Endodermal cell (in vitro differentiated cells): ENCODE measurements around the gene CCDC106. TPM values are rescaled to one million over a fixed set of nuclear protein-coding genes. Genes with fewer than 3 reads are reported as not detected.

ENCODE experiments used
- DNase-seq: peaks from one replicate; pipeline ENCODE4 v3.0.0-alpha.2; 2017
- H3K27ac ChIP-seq: 2 replicates; pipeline ENCODE4 v1.5.1; 2013; ENCODE audit warnings: mild to moderate bottlenecking, low read depth, low read length, moderate library complexity
- H3K27me3 ChIP-seq: 2 replicates; pipeline ENCODE4 v1.6.1; 2013; ENCODE audit warnings: mild to moderate bottlenecking, low read length, moderate library complexity; ENCODE audit not compliant: insufficient read depth, control insufficient read depth, poor library complexity, severe bottlenecking
- H3K36me3 ChIP-seq: 2 replicates; pipeline ENCODE4 v1.7.0; 2013; ENCODE audit warnings: mild to moderate bottlenecking, low read length, moderate library complexity; ENCODE audit not compliant: control insufficient read depth, insufficient read depth
- H3K4me1 ChIP-seq: one replicate; pipeline ENCODE4 v1.7.0; 2013; ENCODE audit warnings: low read length; ENCODE audit not compliant: control insufficient read depth, insufficient read depth
- H3K4me3 ChIP-seq: 2 replicates; pipeline ENCODE4 v1.5.1; 2013; ENCODE audit warnings: mild to moderate bottlenecking, low read length, moderate library complexity
- H3K9ac ChIP-seq: 2 replicates; pipeline ENCODE4 v1.6.1; 2013; ENCODE audit warnings: mild to moderate bottlenecking, low read length, moderate library complexity; ENCODE audit not compliant: poor library complexity, severe bottlenecking; ENCODE audit errors: extremely low read depth
- H3K9me3 ChIP-seq: 2 replicates; pipeline ENCODE4 v1.6.1; 2013; ENCODE audit warnings: mild to moderate bottlenecking, low read length, moderate library complexity; ENCODE audit not compliant: control insufficient read depth
- H3K27ac Mint-ChIP-seq: 2 replicates; pipeline ENCODE4 v1.8.0; 2020; ENCODE audit warnings: mixed read lengths
- H3K27me3 Mint-ChIP-seq: 2 replicates; pipeline ENCODE4 v1.8.0; 2021; ENCODE audit warnings: mild to moderate bottlenecking, mixed read lengths; ENCODE audit not compliant: insufficient read depth
- H3K36me3 Mint-ChIP-seq: 2 replicates; pipeline ENCODE4 v1.8.0; 2020; ENCODE audit warnings: low read depth, mixed read lengths
- H3K4me1 Mint-ChIP-seq: 2 replicates; pipeline ENCODE4 v1.8.0; 2020; ENCODE audit warnings: mixed read lengths
- H3K4me3 Mint-ChIP-seq: 2 replicates; pipeline ENCODE4 v1.8.0; 2020; ENCODE audit warnings: mild to moderate bottlenecking, moderate library complexity, mixed read lengths
- H3K9me3 Mint-ChIP-seq: 2 replicates; pipeline ENCODE4 v1.8.0; 2020; ENCODE audit warnings: mild to moderate bottlenecking, mixed read lengths
- WGBS, 2 experiments: methylation state at CpG; one replicate each; pipeline versions ENCODE4 v1.1.5 to v1.1.7; 2013; ENCODE audit warnings: missing lambda C conversion rate in 2 of 2, mixed read lengths in 1 of 2; ENCODE audit not compliant: insufficient coverage in 1 of 2, insufficient read length in 1 of 2; 5-methylcytosine and 5-hydroxymethylcytosine counted together
- total RNA-seq, 2 donors: library from RNA; stranded (reverse); fragmentation: NEBNext Ultra II Directional in 1 of 2; extraction: Animal tissue kit (Norgen Biotek cat#: 25700) in 1 of 2; gene quantifications; 2 replicates in 1 of 2; 3 replicates in 1 of 2; pipeline ENCODE4 v1.2.1, GENCODE V29; 2021
- TF ChIP-seq, protein P1 (sequence below): fragments of 200-600 bp; sonication (generic); conservative IDR thresholded peaks from 2 replicates; pipeline ENCODE4 v1.5.0; 2021; ENCODE audit warnings: antibody characterized with exemption, mild to moderate bottlenecking

The CCDC106 gene
- total RNA-seq, 2 donors from 2014 or later = 18.0 to 24.9 TPM

DNA sequence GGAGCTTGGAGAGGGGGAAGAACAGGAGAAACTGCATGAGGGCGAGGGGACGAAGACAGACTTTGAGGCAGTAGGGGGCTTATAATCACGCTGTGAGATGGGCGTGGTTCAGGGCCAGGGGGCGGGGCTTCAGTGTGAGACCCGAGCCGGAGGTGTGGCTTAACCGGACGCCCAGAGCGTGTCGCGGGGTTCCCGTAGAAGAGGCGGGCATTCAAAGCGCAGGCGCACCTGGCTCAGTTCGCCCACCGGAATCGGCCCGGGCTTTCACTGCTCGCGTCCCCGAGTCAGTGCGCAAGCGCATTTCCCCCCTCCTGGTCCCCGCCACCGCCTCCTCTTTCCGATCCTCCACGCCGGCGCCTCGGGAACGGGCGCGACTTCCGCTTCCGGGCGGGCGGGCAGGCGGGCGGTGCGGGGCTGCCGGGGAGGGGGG lies 42.8 kb upstream of the CCDC106 start:
- H3K27ac ChIP-seq = peak overlapping the region; percentile 96
- H3K9me3 ChIP-seq = no peaks in the 10 kb centered on the region
- H3K4me3 Mint-ChIP-seq = peak overlapping the region; percentile 91
- 0 to 1% methylated on average over 14 to 43 of the region's 43 CpGs for WGBS, 2 experiments
- peaks cover 30% of the 10 kb centered on the region for H3K36me3 Mint-ChIP-seq
- DNase-seq = peak; percentile 99
- no peak overlapping the region for H3K9ac ChIP-seq
- TF ChIP-seq, protein P1, sequence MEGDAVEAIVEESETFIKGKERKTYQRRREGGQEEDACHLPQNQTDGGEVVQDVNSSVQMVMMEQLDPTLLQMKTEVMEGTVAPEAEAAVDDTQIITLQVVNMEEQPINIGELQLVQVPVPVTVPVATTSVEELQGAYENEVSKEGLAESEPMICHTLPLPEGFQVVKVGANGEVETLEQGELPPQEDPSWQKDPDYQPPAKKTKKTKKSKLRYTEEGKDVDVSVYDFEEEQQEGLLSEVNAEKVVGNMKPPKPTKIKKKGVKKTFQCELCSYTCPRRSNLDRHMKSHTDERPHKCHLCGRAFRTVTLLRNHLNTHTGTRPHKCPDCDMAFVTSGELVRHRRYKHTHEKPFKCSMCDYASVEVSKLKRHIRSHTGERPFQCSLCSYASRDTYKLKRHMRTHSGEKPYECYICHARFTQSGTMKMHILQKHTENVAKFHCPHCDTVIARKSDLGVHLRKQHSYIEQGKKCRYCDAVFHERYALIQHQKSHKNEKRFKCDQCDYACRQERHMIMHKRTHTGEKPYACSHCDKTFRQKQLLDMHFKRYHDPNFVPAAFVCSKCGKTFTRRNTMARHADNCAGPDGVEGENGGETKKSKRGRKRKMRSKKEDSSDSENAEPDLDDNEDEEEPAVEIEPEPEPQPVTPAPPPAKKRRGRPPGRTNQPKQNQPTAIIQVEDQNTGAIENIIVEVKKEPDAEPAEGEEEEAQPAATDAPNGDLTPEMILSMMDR = no peak
- peaks cover 4% of the 10 kb centered on the region for H3K4me1 ChIP-seq
- peak overlapping the region; percentile 92 for H3K4me3 ChIP-seq
- H3K27ac Mint-ChIP-seq = peak overlapping the region; percentile 96
- peaks cover 21% of the 10 kb centered on the region for H3K36me3 ChIP-seq
- H3K27me3 Mint-ChIP-seq = no peaks in the 10 kb centered on the region
- peaks cover 14% of the 10 kb centered on the region for H3K4me1 Mint-ChIP-seq
- no peaks in the 10 kb centered on the region for H3K27me3 ChIP-seq
- no peaks in the 10 kb centered on the region for H3K9me3 Mint-ChIP-seq

DNA sequence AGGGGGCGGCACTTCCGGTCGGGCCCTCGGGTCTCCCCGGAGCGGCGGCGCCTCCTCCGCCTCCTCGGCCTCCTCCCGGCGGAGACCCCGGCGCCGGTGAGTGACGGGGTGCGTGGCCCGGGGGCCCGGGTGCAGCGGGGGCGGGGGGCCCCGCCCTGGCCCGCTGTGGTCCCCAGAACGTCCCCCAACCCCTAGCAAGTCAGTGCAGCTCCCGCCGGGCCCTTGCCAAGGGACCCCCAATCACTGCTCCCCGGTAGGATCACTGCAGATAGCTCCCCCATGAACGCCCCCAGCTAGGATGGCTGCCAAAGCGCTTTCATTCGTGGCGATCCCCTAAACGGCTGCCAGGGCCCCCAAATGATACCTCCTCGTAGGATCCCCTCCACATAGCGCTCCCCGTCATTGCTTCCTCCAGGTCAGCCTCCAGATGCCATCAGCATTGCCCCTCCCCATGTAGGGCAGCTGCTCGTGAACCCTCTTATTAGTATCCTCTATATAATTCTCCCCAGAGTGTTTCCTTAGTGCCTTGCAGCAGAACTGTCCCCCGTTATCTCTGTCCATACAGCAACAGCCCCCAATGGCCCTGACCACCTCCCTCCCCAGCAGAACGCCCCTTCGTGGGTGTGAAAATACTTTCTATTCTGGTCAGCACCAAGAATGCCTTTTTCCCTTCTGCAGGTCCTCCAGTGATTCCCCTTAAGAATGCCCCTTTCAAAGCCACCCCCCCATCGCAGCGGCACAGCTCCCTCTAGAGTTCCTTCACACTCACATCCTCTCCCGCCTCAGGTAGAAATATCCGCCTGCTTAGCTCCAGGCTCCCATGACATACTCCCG lies 42.2 kb upstream of the CCDC106 start, which contains the start of gene ZNF865:
Gene ZNF865, plus strand, starts transcription at position 11 of the 834 bp plus-strand sequence. CDS start 7,972 bp downstream, outside the sequence.
- DNase-seq = peak; percentile 92
- TF ChIP-seq, protein P1 = peak; percentile 88
- H3K27me3 ChIP-seq = no peaks in the 10 kb centered on the region

GRCh38 chr19:55606471-55606787 lies 41.6 kb upstream of the CCDC106 start:
- TF ChIP-seq, protein P1 = no peak
- H3K27me3 ChIP-seq = no peaks in the 10 kb centered on the region
- H3K4me1 ChIP-seq = peaks cover 4% of the 10 kb centered on the region
- peaks cover 38% of the 10 kb centered on the region for H3K36me3 Mint-ChIP-seq
- H3K27me3 Mint-ChIP-seq = no peaks in the 10 kb centered on the region
- peaks cover 14% of the 10 kb centered on the region for H3K4me1 Mint-ChIP-seq
- H3K27ac Mint-ChIP-seq = peak overlapping the region; percentile 95
- H3K4me3 Mint-ChIP-seq = peak overlapping the region; percentile 91
- DNase-seq = no peak
- 34 to 53% methylated on average over 7 to 12 of the region's 12 CpGs for WGBS, 2 experiments
- H3K9ac ChIP-seq = peak overlapping the region; percentile 31
- no peaks in the 10 kb centered on the region for H3K9me3 ChIP-seq
- H3K4me3 ChIP-seq = peak overlapping the region; percentile 92
- no peaks in the 10 kb centered on the region for H3K9me3 Mint-ChIP-seq
- peaks cover 21% of the 10 kb centered on the region for H3K36me3 ChIP-seq
- no peak overlapping the region for H3K27ac ChIP-seq

More for the DNA sequence above, 42.2 kb upstream of the CCDC106 start, which contains the start of gene ZNF865:
- 1 to 2% methylated on average over 23 to 40 of the region's 44 CpGs for whole genome bisulfite sequencing, 2 experiments
- Mint-ChIP-seq H3K36me3 (peaks cover 35% of the 10 kb centered on the region), H3K4me3 (peak within 1 kb of the TSS; percentile 91), H3K4me1 (peaks cover 14% of the 10 kb centered on the region), H3K9me3 (no peaks in the 10 kb centered on the region), H3K27ac (peak within 1 kb of the TSS; percentile 96), H3K27me3 (no peaks in the 10 kb centered on the region)
- Histone ChIP-seq H3K4me3 (peak within 1 kb of the TSS; percentile 92), H3K9me3 (no peaks in the 10 kb centered on the region), H3K36me3 (peaks cover 21% of the 10 kb centered on the region), H3K9ac (peak within 1 kb of the TSS; percentile 66), H3K27ac (peak within 1 kb of the TSS; percentile 96), H3K4me1 (peaks cover 4% of the 10 kb centered on the region)
